DMS 273 treated with DMSO at 0.1 percent for 48 hours (cell line): ENCODE results near the gene PAK6.

Experiments
- DNase-seq: peaks from one replicate; lab custom pipeline; 2025; lab: John Stamatoyannopoulos, UW

The PAK6 gene

GRCh38 chr15:40293006-40293405, 54.1 kb downstream of the PAK6 start:
- DNase-seq: no peak

- DNase-seq: no peak
Measured at GRCh38 chr15:40293905-40294895, 55.3 kb downstream of the PAK6 start.

GRCh38 chr15:40295297-40295696, 56.4 kb downstream of the PAK6 start:
- no peak for DNase-seq

GRCh38 chr15:40295877-40296560, 57.2 kb downstream of the PAK6 start:
- no peak for DNase-seq

GRCh38 chr15:40296561-40297230, 57.8 kb downstream of the PAK6 start:
- no peak for DNase-seq

- DNase-seq: no peak
Measured at GRCh38 chr15:40297356-40297755, 58.5 kb downstream of the PAK6 start.

GRCh38 chr15:40298216-40298935, 59.5 kb downstream of the PAK6 start:
- no peak for DNase-seq

GRCh38 chr15:40300367-40300766, 61.5 kb downstream of the PAK6 start:
- no peak for DNase-seq

GRCh38 chr15:40300771-40301170, 61.9 kb downstream of the PAK6 start:
- DNase-seq: no peak

- no peak for DNase-seq
Measured at GRCh38 chr15:40301467-40302179, 62.8 kb downstream of the PAK6 start.

GRCh38 chr15:40302288-40302886, 63.5 kb downstream of the PAK6 start:
- no peak for DNase-seq

GRCh38 chr15:40302981-40303380, 64.1 kb downstream of the PAK6 start:
- no peak for DNase-seq

- DNase-seq: no peak
Measured at GRCh38 chr15:40303576-40303975, 64.7 kb downstream of the PAK6 start.

GRCh38 chr15:40305281-40305680, 66.4 kb downstream of the PAK6 start:
- no peak for DNase-seq

GRCh38 chr15:40306371-40306770, 67.5 kb downstream of the PAK6 start:
- no peak for DNase-seq

GRCh38 chr15:40306908-40307307, 68.0 kb downstream of the PAK6 start:
- DNase-seq: no peak

- DNase-seq: no peak
Measured at GRCh38 chr15:40307421-40308211, 68.8 kb downstream of the PAK6 start, which contains the start of gene PLCB2. Gene PLCB2 (minus strand): TSS chr15:40307935. CDS start chr15:40307672, 263 bp downstream.

- DNase-seq: no peak
Measured at GRCh38 chr15:40309344-40309862, 70.5 kb downstream of the PAK6 start.
